Gastrocnemius medialis (tissue), 4 donors: ENCODE measurements around the gene MEX3B.

Source experiments
- CTCF ChIP-seq, 5 experiments: fragments of 450-650 bp in 3 of 5; fragments of 200-600 bp in 2 of 5; sonication (generic) in 2 of 5; IDR thresholded peaks in 4 of 5; conservative IDR thresholded peaks in 1 of 5; 1 replicate in 4 of 5; 2 replicates in 1 of 5; pipeline ENCODE4 v1.5.1; 2016 to 2019; ENCODE audit warnings: antibody characterized with exemption in 5 of 5, mild to moderate bottlenecking in 3 of 5, moderate library complexity in 3 of 5
- POLR2A ChIP-seq, 2 donors: fragments of 450-650 bp; IDR thresholded peaks; one replicate each; pipeline ENCODE4 v1.6.1; 2017; ENCODE audit warnings: antibody characterized with exemption in 2 of 2, mild to moderate bottlenecking in 2 of 2, moderate library complexity in 2 of 2

GRCh38 chr15:82072926-82073537, 27.2 kb upstream of the MEX3B start:
- no peak for TF ChIP-seq CTCF (IDR thresholded peaks at IDR 0.05 in 4 of 5, conservative IDR thresholded peaks at IDR 0.05 in 1 of 5)
- TF ChIP-seq POLR2A (IDR thresholded peaks at IDR 0.05): no peak
